Stimulated activated CD4-positive, alpha-beta T cell treated with anti-CD3 and anti-CD28 coated beads, Interleukin-1b, Interleukin-23, amount 100 ng/mL, for 48 hours (primary cell): ENCODE results near the gene OSR1.
"Not testable (repeated sequence)": the region's sequence is repeated elsewhere in the genome, so short reads cannot be mapped to it uniquely, and the experiment has no call there.

Source experiments
- DNase-seq: peaks from one replicate; pipeline ENCODE4 v3.0.0-alpha.2; 2020

Gene OSR1

GRCh38 chr2:19330436-19330835 is 28.0 kb downstream of the OSR1 start:
- no peak for DNase-seq

GRCh38 chr2:19329445-19329844 is 29.0 kb downstream of the OSR1 start:
- no peak for DNase-seq

GRCh38 chr2:19327496-19327895 is 30.9 kb downstream of the OSR1 start:
- DNase-seq = no peak

GRCh38 chr2:19321946-19322345 is 36.5 kb downstream of the OSR1 start:
- no peak for DNase-seq

GRCh38 chr2:19320813-19321212 is 37.6 kb downstream of the OSR1 start:
- DNase-seq = no peak

GRCh38 chr2:19319698-19320097 is 38.7 kb downstream of the OSR1 start:
- no peak for DNase-seq

GRCh38 chr2:19319064-19319463 is 39.4 kb downstream of the OSR1 start:
- no peak for DNase-seq

- no peak for DNase-seq
Observed at GRCh38 chr2:19313553-19313952, 44.9 kb downstream of the OSR1 start.

GRCh38 chr2:19312949-19313348 is 45.5 kb downstream of the OSR1 start:
- no peak for DNase-seq

- not testable (repeated sequence) for DNase-seq
Observed at GRCh38 chr2:19306065-19306464, 52.4 kb downstream of the OSR1 start.

GRCh38 chr2:19305400-19306055 is 52.9 kb downstream of the OSR1 start:
- DNase-seq = not testable (repeated sequence)

GRCh38 chr2:19301706-19302105 is 56.7 kb downstream of the OSR1 start:
- no peak for DNase-seq
